Central memory CD8-positive, alpha-beta T cell (primary cell): ENCODE data around the gene PTPRG.

Experiments
- ATAC-seq: fragments of 150-1000 bp; cut with Tn5 transposase; replicated peaks from 2 replicates; pipeline ENCODE4 v1.10.0; 2022; ENCODE audit warnings: mild to moderate bottlenecking, moderate FRiP score, moderate number of reproducible peaks; ENCODE audit not compliant: poor library complexity, severe bottlenecking; ENCODE audit errors: extremely low read depth
- DNase-seq, 2 donors: peaks; one replicate each; pipeline ENCODE4 v3.0.0; 2021; ENCODE audit warnings: low spot score in 2 of 2
- H3K27ac Mint-ChIP-seq: one replicate; pipeline ENCODE4 v1.8.0; 2022; ENCODE audit warnings: low read depth, mild to moderate bottlenecking, moderate library complexity, mixed read lengths
- H3K27me3 Mint-ChIP-seq: one replicate; pipeline ENCODE4 v1.8.0; 2022; ENCODE audit warnings: mixed read lengths
- H3K36me3 Mint-ChIP-seq: one replicate; pipeline ENCODE4 v1.8.0; 2022; ENCODE audit warnings: mild to moderate bottlenecking, moderate library complexity, mixed read lengths; ENCODE audit not compliant: insufficient read depth
- H3K4me1 Mint-ChIP-seq: one replicate; pipeline ENCODE4 v1.8.0; 2022; ENCODE audit warnings: mixed read lengths
- H3K4me3 Mint-ChIP-seq: one replicate; pipeline ENCODE4 v1.8.0; 2022; ENCODE audit warnings: mild to moderate bottlenecking, moderate library complexity, mixed read lengths
- H3K9me3 Mint-ChIP-seq: one replicate; pipeline ENCODE4 v1.8.0; 2022; ENCODE audit warnings: mixed read lengths

Gene PTPRG

DNA sequence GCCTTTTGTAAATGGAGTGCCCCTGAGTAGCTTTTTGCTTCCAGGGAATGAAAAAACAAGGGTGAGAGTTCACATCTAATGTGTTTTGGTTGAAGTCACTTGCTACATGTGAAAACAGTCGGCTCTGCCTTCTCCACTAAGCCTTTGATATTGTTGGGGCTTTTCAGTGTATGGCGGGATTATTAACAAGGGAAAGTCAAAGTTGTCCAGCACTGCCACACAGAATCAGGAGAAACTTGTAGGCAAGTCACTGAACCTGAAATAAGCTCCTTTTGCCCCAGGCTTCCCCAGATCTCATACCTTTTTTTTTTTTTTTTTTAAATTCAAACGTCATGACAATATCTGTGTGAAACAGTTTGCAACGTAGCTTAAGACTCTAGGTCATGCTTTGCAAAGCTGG lies 564.0 kb downstream of the PTPRG start:
- Mint-ChIP-seq H3K36me3 (no peaks in the 10 kb centered on the region), H3K4me3 (no peak overlapping the region), H3K9me3 (peaks cover 4% of the 10 kb centered on the region), H3K27me3 (no peaks in the 10 kb centered on the region), H3K4me1 (no peaks in the 10 kb centered on the region), H3K27ac (no peak overlapping the region)
- ATAC-seq = no peak
- DNase-seq = no peak

DNA sequence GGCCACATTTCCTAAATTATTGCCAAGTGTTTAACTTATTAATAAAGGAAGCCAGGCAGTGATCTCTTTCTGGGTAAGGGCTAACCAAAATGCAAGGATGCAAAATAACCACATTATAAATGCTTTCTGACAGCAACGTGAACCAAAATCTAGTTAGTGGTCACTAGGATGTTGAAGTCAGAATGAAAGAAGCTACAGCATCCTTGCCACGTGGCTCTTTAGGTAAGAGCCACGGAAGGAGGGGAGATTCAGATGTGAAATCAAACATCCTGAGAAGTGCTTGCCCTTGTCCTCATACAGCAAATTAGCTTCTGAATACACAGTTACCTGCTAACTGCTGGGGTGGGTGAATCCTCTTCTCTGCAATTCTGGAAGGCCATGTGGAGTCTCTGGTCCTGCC lies 565.7 kb downstream of the PTPRG start:
- ATAC-seq = no peak
- H3K4me3 Mint-ChIP-seq = no peak overlapping the region
- no peak for DNase-seq
- peaks cover 4% of the 10 kb centered on the region for H3K9me3 Mint-ChIP-seq
- no peaks in the 10 kb centered on the region for H3K27me3 Mint-ChIP-seq
- H3K27ac Mint-ChIP-seq = no peak overlapping the region
- no peaks in the 10 kb centered on the region for H3K36me3 Mint-ChIP-seq
- H3K4me1 Mint-ChIP-seq = no peaks in the 10 kb centered on the region

DNA sequence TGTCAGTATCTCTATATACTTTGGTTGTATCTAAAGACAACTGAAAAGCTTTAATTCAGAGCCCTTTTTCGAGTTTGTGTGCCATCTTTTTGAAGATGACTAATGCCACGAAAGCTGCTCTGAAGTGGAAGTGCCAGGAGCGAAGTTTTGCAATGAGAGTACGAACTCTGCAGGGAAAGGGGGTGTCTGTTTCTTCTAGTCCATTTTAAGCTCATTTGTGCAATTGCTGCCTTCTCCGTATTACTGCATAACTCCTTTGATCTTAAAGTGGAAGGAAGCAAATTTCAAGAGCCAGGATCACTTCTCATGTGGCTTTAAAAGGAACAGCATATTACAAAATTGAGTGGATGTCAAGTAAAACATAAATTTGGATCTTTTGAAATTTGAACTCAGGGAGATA lies 566.7 kb downstream of the PTPRG start:
- Mint-ChIP-seq H3K4me3 (no peak overlapping the region), H3K9me3 (peaks cover 4% of the 10 kb centered on the region), H3K27me3 (no peaks in the 10 kb centered on the region), H3K4me1 (no peaks in the 10 kb centered on the region), H3K27ac (no peak overlapping the region), H3K36me3 (no peaks in the 10 kb centered on the region)
- DNase-seq (no peak), ATAC-seq (no peak)

DNA sequence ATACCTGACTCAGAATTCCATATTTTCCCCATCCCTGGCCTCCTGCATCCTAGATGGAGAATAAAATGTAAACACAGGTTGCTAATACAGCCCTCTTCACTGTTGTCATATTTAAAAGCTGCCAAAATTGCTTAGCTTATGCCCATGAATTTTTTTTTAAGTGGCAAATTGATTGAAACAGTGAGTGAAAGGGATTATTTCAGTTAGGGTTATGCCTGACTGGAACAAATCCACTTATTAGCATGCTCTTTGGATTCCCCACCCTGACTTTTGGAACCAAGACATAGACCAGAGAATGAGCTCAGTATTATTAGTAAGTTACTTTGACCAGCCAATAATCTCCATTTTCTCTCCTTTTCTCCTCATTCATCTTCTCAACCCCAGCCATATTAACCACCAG lies 567.3 kb downstream of the PTPRG start:
- peaks cover 4% of the 10 kb centered on the region for H3K9me3 Mint-ChIP-seq
- H3K27ac Mint-ChIP-seq = no peak overlapping the region
- ATAC-seq (no peak), DNase-seq (no peak)
- no peak overlapping the region for H3K4me3 Mint-ChIP-seq
- no peaks in the 10 kb centered on the region for H3K27me3 Mint-ChIP-seq
- no peaks in the 10 kb centered on the region for H3K4me1 Mint-ChIP-seq
- H3K36me3 Mint-ChIP-seq = no peaks in the 10 kb centered on the region

DNA sequence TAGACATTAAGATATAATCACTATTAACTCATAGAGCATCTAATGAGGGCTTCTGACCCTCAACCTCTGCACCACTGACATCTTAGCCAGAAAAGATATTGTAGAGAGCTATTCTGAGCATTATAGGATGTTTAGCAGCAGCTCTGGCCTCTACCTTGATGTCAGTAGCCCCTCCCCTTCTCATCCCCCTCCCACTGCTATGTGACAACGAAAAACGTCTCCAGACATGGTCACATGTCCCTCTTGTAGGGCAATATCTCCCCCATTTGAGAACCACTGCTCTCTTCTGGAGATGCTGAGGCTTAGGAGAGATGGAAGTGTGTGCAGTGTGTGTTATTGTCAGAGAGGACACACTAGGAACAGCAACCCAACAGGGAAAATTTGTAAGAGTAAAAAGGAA lies 569.7 kb downstream of the PTPRG start:
- no peak overlapping the region for H3K4me3 Mint-ChIP-seq
- H3K27me3 Mint-ChIP-seq = no peaks in the 10 kb centered on the region
- DNase-seq (no peak), ATAC-seq (no peak)
- H3K36me3 Mint-ChIP-seq = no peaks in the 10 kb centered on the region
- H3K9me3 Mint-ChIP-seq = peaks cover 10% of the 10 kb centered on the region
- H3K4me1 Mint-ChIP-seq = no peaks in the 10 kb centered on the region
- no peak overlapping the region for H3K27ac Mint-ChIP-seq

DNA sequence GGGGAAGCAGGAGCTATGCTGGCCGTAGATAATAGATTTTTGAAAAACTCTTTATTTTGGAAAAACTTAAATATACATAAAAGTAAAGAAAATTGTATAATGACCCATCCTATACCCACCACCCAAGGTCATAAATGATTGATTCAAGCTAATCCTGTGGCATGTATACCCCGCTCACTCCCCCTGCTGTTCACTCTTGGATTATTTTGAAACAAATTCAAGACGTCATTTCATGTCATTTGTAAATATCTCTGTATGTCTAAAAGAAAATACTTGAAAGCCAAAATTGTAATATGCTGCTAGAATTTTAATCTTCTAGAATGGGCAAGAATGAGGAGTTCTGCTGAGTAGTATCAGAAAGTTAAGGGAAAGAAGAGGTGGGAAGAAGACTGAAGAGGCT lies 570.2 kb downstream of the PTPRG start:
- peaks cover 14% of the 10 kb centered on the region for H3K9me3 Mint-ChIP-seq
- no peaks in the 10 kb centered on the region for H3K36me3 Mint-ChIP-seq
- ATAC-seq (no peak), DNase-seq (no peak)
- H3K4me1 Mint-ChIP-seq = no peaks in the 10 kb centered on the region
- H3K27ac Mint-ChIP-seq = no peak overlapping the region
- H3K4me3 Mint-ChIP-seq = no peak overlapping the region
- no peaks in the 10 kb centered on the region for H3K27me3 Mint-ChIP-seq

DNA sequence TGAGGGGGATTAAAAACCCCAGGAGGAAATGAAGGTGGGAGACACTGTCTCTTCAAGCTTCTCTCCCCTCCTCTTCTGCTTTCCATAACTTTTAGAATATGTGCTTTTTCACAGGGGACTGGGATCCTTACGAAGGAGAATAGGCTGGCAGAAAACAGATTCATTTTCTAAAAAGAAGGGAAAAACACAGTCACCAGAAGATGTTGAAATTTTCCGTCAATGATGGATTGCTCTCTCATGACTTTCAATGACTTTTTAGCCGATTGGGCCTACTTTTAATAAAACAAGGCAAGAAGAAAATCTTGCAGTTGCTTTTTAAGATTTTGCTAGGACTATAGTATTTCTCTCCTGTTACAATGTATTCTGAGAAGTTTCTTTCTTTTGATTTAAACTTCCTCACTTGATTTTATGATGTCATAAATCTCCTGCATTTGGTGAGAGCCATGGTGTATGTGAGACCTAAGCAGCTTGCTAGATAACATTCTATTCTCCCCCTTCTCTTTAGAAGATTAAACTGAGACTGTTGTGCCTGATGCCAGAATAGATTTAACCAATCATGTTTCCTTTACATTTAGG lies 570.7 kb downstream of the PTPRG start:
- H3K27ac Mint-ChIP-seq = no peak overlapping the region
- ATAC-seq = no peak
- no peaks in the 10 kb centered on the region for H3K27me3 Mint-ChIP-seq
- H3K9me3 Mint-ChIP-seq = peaks cover 14% of the 10 kb centered on the region
- no peak overlapping the region for H3K4me3 Mint-ChIP-seq
- no peaks in the 10 kb centered on the region for H3K36me3 Mint-ChIP-seq
- no peaks in the 10 kb centered on the region for H3K4me1 Mint-ChIP-seq
- DNase-seq = no peak

DNA sequence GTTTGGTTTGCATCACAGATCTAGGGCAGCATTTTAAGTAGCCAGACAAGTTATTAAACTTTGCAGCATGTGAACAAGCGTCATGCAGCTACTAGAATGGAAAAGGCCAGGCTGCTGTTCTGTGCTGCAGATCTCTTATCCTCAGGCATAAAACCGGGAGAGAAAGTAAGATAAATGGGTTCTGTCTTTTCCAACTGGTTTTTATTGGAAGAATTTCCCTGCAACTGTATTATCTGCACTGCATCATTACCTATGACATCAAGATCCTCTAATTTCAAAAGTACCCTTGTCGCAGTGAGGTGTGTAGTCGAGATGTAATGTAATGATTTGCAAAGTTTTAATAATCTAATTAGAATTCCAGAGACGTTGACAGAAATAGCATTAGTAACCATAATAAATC lies 571.6 kb downstream of the PTPRG start:
- Mint-ChIP-seq H3K4me3 (no peak overlapping the region), H3K9me3 (peaks cover 13% of the 10 kb centered on the region), H3K27me3 (no peaks in the 10 kb centered on the region), H3K4me1 (no peaks in the 10 kb centered on the region), H3K36me3 (no peaks in the 10 kb centered on the region), H3K27ac (no peak overlapping the region)
- no peak for ATAC-seq
- no peak for DNase-seq

DNA sequence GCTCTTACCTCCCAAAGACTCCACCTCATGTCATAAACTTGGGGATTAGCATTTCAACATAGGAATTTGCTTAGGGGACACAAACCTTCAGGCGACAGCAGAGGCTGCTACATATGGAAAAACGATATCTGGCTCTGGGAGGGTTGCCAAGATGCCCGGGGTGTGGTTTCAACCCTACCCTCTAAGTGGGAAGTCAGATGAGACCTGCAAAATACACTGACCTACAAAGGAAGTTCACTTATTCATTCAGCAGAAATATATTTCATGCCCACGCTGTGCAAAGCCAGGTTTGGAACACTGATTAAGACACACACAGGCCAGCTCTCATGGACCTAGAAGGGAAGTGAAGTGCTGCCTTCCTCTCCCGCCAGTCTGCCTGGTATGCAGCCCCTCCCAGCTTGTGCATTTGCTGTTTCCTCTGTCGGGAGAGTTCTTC lies 572.7 kb downstream of the PTPRG start:
- H3K4me3 Mint-ChIP-seq = no peak overlapping the region
- no peaks in the 10 kb centered on the region for H3K4me1 Mint-ChIP-seq
- H3K36me3 Mint-ChIP-seq = no peaks in the 10 kb centered on the region
- ATAC-seq (no peak), DNase-seq (no peak)
- H3K27me3 Mint-ChIP-seq = no peaks in the 10 kb centered on the region
- no peak overlapping the region for H3K27ac Mint-ChIP-seq
- H3K9me3 Mint-ChIP-seq = peaks cover 10% of the 10 kb centered on the region

DNA sequence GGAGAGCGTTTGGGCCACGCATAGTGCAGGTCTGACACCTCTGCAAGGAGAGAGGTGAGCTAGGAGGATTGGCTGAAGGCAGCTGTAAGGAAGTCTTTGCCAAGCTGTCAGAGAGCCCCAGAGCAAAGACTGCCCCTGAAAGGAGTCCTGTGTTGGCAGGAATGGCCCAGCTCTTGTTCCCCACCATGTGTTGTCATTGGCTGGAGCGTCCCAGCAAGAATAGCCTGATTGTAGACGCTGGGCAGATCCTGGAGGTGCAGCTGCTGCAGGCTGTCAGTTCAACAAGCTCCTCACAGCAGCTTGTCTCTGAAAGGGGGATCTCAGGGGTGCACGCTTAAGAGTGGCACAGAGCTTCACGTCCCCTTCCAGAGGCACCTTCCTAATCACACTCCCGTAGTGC lies 574.4 kb downstream of the PTPRG start:
- no peaks in the 10 kb centered on the region for H3K4me1 Mint-ChIP-seq
- DNase-seq = no peak
- H3K4me3 Mint-ChIP-seq = no peak overlapping the region
- no peak overlapping the region for H3K27ac Mint-ChIP-seq
- no peak for ATAC-seq
- no peaks in the 10 kb centered on the region for H3K27me3 Mint-ChIP-seq
- no peaks in the 10 kb centered on the region for H3K36me3 Mint-ChIP-seq
- peaks cover 10% of the 10 kb centered on the region for H3K9me3 Mint-ChIP-seq

DNA sequence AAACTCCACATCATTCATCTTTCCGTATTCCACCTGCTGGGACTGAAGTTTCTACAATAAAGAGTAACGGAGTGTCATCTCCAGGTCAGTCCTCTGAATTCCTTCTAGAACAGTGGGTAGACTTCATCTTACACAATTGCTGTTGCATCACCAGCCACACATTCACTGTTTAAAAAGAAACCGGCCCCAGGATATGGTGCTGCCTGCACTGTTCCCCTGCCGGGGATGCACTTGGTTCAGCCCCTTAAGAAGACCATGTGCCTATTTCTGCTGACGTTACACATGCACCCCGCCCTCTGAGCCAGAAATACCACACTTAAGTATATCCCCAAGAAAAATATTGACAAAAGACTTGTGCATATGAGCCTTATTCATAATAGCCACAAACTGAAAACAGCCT lies 578.6 kb downstream of the PTPRG start:
- H3K36me3 Mint-ChIP-seq = no peaks in the 10 kb centered on the region
- DNase-seq (no peak), ATAC-seq (no peak)
- peaks cover 6% of the 10 kb centered on the region for H3K9me3 Mint-ChIP-seq
- no peak overlapping the region for H3K4me3 Mint-ChIP-seq
- H3K4me1 Mint-ChIP-seq = no peaks in the 10 kb centered on the region
- H3K27me3 Mint-ChIP-seq = no peaks in the 10 kb centered on the region
- no peak overlapping the region for H3K27ac Mint-ChIP-seq

DNA sequence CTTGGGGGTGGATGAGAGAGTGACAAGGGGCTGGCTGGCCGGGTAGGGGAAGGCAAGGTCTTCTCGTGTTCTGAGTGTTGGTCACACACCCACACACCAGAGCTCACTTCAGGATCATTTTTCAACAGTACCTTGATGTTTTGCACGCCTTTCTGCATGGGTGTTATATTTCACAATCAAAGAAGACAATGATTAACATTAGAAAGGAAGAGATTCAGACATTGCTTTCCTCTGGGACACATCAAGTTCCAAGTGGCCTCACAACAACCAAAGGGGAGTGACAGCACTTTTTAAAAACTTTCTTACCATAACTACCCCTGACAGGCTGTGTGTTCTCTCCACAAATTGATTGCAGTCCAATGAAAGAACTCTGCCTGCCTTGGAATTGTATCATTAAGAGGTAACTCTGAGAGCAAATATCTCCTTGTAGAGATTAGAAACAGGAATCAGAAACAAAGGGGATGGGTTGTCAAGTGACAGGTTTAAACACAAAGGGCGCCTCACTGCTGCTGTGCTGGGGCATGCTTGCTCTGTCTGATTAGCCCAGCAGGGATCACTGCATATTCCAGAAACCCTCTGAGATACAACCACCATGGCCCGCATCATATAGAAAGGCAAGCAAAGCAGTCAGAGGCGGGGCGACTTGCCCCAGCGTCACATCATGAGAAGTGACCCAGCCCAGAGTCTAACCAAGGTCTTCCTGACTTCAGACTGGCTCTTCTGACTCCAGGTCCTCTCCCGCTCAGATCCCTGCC lies 581.1 kb downstream of the PTPRG start:
- no peaks in the 10 kb centered on the region for H3K36me3 Mint-ChIP-seq
- H3K27me3 Mint-ChIP-seq = no peaks in the 10 kb centered on the region
- DNase-seq = no peak
- ATAC-seq = no peak
- H3K9me3 Mint-ChIP-seq = no peaks in the 10 kb centered on the region
- H3K4me3 Mint-ChIP-seq = no peak overlapping the region
- H3K27ac Mint-ChIP-seq = no peak overlapping the region
- no peaks in the 10 kb centered on the region for H3K4me1 Mint-ChIP-seq

DNA sequence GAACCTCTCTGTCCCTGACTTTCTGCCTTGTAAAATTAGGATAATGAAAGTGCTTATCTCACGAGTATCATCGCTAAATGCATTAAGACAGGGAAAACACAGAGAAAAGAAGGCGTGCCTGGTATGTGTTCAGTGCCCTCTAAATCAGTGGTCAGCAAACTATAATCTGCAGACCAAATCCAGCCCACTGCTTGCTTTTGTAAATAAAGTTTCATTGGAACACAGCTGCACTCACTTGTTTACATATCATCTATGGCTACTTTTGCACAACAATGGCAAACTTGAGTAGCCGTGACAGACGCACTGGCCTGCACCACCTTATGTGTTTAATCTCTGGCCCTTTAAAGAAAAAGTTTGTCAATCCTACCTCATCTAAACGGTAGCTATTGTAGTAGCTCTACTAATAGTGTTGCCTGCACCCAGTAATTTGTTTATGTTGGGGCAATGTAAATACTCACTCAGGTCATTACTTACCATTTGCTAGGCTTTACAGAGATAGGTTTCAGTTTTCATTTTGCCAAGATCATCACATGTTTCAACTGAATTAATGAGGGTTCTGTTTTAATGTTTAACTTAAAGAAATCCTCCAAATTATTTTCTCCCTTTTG lies 582.6 kb downstream of the PTPRG start:
- DNase-seq (no peak), ATAC-seq (no peak)
- H3K4me3 Mint-ChIP-seq = no peak overlapping the region
- H3K36me3 Mint-ChIP-seq = no peaks in the 10 kb centered on the region
- no peak overlapping the region for H3K27ac Mint-ChIP-seq
- H3K27me3 Mint-ChIP-seq = no peaks in the 10 kb centered on the region
- H3K4me1 Mint-ChIP-seq = no peaks in the 10 kb centered on the region
- H3K9me3 Mint-ChIP-seq = no peaks in the 10 kb centered on the region
